UCSD-AML1 (cell line): ENCODE results near the gene BEGAIN.

ENCODE experiments used
- DNase-seq: peaks from one replicate; lab custom pipeline; 2025; ENCODE audit not compliant: unreplicated experiment; lab: John Stamatoyannopoulos, UW

Gene BEGAIN

DNA sequence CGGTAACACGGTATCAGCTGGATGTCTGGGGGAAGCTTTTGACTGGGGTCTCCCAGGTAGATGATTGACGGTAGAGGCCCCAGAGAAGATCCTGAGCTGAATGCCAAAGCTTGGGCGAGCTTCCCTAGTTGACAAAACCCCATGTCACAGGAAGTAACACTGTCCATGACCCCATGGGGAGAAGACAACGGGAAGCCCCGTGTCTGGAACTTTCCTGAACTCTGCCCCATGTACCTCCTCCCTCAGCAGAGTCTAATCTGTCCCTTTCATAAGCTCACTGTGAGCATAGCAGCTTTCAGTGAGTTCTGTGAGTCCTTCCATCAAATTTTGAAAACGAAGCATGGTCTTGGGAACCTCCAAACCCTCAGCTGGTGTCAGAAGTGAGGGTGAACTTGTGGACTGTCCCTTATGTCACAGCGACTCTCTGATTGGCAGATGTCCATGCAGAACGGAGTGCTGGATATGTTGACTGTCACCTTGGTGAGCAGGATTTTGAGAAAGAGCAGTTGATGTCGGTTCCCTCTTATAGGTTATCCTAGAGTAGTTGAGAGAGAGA lies 29.7 kb upstream of the BEGAIN start:
- no peak for DNase-seq

DNA sequence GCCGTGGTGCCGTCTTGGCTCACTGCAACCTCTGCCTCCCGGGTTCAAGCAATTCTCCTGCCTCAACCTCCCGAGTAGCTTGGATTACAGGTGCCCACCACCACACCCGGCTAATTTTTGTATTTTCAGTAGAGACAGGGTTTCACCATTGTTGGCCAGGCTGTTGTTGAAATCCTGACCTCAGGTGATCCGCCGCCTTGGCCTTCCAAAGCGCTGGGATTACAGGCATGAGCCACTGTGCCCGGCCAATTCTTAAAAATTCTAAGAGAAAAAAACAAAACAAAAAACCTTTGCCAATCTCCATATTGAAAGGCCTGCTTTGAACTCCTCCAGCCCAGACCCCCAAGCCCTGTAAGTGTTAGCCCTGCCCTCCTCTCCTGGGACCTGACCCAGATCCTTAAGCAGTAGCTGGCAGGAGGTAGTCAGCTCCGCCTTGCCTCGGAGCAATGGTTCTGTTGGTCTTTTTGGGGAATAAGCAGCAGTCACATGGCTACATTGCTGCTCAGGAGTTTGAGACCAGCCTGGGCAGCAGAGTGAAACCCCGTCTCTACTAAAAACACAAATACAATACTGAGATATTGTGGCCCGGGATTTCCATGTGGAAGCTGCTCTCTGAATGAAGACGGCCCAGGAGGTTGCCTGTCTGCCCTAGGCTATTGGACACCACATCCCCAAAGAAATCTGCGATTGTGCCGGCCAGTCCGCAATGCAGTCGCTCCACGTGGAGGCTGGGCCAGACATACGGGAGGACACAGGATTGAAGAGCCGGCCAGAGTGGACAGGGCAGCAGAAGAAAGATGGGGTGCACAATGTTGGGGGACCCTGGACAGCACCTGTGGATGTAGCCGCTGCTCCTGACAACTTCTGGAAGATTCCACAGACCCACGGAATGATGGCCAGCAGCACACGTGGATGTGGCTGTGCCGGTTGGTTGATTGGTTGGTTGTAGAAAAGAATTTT lies 28.8 kb upstream of the BEGAIN start:
- no peak for DNase-seq

DNA sequence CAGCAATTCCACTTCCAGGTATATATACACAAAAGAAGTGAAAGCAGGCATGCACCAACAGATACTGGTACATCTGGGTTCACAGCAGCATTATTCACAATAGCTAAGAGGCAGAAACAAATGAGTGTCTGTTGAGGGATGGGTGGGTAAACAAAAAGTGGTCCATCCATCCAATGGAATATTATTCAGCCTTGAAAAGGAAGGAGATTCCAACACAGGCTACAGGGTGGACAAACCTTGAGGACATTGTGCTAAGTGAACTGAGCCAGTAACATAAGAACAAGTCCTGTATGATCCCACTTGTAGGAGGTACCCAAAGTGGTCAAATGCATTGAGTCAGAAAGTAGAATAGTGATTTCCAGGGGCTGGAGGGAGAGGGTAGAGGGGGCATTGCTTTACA lies 27.6 kb upstream of the BEGAIN start:
- no peak for DNase-seq

DNA sequence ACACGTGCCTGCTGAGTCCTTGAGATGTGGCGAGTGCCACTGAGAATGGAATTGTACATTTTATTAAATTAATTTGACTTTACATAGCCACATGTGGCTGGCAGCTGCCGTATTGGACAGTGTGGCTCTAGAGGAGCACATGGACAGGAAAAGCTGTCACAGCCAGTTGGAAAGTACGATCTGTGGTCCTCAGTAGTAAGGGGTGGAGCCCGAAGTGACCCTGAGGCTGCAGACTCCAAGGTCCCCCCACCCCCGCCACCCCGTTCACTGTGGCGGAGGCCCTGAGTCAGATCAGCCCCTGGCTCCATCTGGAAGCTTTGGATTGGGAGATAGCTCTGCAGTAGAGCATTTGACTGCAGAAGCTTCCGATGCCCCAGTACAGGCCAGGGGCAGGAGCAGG lies 25.8 kb upstream of the BEGAIN start:
- DNase-seq, result no peak

DNA sequence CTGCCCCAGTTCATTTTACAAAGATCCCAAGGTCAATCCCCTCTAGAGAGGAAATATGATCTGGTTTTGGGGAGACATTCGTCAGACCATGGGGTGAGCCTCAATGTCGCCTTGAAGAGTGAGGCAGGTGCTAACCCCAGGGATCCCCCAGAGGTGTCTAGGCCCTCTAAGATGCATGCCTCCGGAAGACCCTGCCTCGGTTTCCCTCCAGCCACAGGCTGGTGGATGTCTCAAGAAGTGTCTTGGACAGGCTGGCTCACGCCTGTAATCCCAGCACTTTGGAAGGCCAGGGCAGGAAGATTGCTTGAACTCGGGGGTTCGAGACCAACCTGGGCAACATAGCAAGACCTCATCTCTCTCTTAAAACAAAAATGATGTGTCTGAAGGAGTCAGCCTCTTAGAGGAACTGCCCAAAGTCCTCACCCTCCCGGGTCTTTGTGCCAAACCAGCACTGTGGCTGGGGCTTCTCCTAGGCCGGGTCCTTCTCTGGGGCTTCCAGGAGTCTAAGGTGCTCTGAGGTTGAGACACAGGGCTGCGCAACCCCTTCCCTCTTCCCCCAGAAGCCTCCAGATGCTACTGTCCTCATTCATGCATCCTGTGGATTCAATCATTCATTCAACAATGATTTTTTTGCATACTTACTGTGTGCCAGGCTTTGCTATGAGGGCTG lies 24.7 kb upstream of the BEGAIN start:
- no peak for DNase-seq

DNA sequence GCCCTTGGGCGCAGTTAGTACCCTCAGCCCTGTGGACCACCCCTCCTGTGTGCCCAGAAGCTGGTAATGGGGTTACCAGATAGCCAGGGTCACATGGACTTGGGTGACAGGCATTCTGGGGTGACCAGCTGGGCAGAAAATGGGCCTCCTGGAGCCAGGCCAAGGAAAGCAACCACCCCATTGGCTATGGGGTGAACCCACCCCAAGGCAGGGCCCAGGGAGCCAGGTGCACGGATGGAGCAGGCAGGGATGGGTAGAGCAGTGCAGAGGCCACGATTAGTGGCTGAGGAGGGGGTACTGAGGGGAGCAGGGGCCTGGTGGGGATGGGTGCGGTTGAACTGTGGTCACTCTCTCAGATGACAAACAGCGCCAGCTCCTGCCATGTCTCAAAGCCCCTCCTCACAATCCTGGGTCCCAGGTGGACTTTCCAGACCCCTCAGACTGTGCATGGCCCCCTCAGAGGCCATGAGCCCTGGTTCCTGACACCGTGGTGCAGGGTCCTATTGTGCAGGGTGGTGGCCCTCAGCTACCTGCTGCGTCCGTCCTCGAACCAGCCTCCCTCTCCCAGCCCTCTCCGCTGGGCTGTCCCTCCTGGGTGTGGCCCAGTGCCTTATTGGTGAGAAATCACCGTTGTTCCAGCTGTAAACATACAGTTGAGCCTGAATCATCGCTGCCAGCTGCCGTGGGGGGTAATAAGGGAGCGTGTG lies 23.4 kb upstream of the BEGAIN start:
- no peak for DNase-seq

DNA sequence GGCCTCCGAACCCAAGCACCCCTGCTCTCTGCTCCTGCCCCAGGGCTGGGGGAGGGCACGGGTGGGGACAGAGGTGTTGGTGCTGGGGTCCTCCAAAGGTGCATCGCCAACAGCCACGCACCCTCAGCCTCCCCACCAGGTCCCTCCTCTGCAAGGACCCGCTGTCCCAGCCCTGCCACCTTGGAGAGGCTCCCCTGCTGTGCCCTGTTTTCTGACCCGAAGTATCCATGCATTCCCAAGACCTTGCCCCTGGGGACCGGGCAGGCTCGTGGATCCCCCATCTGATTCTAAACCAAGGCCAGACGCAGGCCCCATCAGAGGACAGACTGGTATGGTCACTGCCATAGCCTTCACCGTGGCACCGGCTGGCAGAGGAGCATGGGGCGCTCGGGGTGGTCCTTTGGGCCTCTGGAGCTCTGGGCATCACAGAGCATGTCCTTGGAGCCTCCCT lies 22.7 kb upstream of the BEGAIN start:
- DNase-seq, result no peak

DNA sequence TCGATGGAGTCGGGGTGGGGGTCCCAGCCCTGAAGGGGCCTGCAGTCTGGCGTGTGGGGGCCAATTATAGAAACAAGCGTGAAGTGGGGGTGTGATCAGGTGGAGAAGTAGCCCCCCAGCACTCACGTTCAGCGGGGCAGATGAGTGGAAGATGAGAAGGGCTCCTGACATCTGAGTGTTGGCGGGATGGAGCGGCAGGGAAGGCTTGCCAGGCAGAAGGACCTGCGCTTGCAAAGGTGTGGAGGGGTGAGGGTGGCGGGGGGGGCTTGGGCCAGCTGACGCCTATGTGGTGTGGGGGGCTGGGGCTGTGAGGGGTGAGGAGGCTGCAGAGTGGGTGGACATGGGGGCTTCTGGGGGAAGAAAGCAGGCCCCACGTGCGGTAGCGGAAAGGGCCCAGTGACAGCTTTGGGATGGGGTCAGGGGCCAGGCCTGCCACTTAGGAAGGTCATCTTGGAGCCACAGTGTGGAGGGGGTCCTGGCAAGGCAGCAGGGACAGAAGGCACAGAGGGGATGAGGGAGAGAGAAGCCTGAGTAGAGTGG lies 22.2 kb upstream of the BEGAIN start:
- no peak for DNase-seq

DNA sequence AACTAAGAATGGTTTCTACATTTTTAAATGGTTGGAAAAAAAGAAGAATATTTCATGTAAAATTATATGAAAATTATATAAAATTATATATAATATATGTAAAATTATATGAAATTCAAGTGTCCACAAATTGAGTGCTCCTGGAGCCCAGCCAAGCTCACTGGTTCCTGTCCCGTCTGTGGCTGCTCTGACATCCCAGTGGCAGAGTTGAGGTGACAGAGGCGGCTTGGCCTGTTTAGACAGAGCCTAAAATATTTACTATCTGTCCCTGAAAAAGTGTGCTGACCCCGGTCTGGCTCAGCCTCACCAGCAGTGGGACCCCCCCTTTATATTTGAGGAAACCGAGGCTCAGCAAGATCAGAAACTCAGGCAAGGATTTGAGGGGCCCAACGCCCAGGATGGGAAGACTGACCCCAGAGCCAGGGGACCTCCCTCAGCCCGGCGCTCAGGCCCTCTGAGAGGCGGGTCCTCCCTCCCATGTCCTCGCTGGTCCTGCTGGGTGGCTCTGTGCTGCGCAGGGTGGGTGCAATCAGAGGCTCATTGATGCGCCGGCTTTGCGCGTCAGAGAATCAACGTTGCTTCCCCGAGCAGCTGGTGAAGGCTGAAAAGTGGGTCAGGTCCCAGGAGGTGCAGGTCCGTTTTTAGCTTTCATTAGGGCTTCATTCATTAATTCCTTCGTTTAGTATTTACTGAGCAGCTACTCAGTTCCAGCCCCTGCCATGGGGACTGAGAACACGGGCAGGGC lies 21.5 kb upstream of the BEGAIN start:
- DNase-seq, result no peak

DNA sequence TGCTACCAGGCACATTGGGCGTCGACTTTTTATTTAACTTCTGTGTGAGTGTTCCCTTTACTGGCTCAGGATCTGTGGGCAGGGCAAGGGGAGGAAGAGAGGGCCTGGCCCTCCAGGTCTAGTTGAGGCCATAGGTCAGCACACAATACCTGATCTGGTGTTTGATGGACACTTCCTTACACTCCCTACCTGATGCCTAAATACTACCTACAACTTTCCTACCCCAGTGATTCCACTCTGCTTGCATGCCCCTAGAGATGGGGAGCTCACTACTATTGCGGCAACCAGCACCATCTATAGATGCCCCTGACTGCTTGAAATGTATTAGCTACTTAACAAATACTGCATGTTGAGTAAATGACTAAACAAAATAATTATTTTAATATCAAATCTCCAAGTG lies 20.8 kb upstream of the BEGAIN start:
- no peak for DNase-seq

DNA sequence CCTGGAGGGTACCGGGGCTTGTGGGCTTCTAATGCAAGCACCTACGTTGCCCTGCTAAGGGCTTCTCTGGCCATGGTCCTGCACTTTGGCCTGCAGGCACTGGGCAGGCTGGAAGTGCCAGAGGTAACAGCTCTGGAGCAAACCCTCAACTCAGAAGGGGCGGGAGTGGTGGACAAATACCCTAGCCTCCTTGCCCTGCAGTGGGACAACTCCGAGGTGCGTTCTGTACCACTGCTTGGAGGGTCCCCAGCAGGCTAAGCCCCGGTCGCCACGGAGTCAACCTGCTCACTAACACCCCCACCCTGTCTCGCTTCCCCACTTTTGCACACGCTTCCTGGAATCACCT lies 20.4 kb upstream of the BEGAIN start:
- no peak for DNase-seq

DNA sequence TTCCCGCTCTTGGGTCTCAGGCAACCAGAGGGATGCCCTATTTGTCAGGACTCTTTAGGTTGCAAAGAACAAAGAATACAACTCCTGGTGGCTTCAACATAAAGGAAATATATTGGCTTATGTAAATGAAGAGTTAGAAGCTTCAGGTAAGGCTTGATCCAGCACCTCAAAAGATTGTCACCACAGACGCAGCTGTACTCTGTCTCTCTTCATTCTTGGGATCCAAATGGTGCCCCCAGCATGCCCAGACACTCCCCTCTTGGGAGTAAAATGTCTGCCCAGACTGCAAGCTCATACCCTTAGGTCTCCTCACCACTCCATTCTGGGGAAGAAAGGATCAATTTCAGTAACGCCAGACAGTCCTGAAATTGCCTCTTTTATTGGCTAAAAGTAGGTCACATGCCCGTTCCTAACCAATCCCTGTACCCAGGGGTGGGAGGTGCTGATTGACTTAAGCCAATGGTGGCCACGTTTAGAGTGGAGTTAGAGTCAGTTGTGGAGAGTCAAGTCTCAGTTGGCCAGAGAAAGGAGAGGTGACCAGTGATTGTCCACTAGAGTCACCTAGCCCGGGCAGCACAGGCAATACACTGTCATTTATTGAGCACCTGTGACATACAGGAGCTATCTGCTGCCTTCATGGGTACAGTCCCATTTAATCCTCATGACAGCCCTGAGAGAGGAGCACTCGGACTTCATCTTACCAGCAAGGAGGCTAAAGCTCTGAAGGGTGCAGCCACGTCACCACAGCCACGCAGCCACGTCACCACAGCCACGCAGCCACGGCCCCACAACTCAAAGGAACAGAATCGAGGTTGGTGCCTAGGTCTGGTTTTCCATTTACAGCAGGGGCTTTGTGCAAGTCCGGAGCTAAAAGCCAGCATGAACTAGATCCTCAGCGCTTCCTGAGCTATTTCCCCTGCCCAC lies 19.7 kb upstream of the BEGAIN start:
- no peak for DNase-seq

DNA sequence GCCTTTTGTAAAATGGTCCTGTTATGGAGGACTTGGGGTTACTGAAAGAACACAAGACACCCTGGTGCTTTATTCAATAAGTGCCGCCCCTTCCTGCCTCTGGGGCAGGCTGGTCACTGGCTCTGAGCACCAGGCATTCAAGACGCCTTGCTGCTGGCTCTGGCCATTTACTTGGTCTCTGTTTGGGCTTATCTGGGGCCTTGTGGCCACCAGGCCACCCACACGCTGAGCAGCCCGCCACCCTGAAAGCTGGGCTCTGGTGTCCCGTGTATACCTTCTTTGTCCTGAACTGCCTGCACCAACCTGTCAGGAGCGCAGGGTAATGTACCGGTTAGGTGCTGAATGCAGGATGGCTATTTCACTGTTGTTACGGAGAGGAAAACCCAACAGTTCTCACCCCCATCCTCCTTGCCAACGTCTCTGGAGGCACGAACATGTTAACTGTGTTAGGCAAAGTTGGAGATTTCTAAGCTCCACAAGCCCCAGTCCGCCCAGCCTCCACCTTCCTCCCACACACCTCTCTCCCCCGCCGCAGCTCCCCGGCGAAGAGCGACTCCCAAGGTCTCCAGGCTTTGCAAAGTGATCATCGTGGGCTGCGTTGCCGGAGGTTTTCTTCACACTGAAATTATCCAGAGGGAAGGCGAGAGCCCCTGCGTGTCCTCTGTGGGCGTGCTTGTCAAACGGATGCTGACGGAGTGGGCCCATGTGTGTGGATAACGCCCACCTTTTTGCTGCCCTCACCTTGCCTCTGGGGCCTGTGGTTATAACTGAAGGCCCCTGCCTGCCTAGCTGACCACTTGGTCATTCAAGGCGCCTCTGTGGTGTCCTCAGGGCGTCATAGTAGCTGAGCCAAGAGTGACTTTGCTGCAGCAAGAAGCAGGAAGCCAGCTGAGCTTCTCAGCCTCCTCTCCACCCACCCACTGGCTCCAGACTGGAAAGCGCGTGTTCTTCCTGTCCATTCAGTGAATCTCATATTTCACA lies 18.8 kb upstream of the BEGAIN start:
- no peak for DNase-seq

DNA sequence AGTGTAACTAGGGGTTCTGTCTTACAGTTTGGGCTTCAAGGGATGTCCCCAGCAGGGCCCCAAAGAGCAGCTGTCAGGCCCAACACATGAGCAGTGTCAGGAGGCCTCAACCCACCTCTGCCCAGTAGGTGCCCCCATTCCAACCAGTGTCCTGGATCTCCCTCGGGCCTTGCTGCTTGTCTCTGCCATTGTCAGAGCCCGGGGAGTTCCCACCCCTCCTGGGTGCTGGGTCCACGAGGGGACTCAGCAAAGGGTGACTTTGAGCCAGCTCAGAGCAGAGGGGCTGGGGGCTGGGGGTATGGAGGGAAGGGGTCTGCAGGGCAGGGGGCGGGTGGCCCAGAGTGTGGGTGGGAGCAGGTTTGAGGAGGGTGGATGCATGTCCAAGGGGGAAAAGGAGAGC lies 18.0 kb upstream of the BEGAIN start:
- no peak for DNase-seq

DNA sequence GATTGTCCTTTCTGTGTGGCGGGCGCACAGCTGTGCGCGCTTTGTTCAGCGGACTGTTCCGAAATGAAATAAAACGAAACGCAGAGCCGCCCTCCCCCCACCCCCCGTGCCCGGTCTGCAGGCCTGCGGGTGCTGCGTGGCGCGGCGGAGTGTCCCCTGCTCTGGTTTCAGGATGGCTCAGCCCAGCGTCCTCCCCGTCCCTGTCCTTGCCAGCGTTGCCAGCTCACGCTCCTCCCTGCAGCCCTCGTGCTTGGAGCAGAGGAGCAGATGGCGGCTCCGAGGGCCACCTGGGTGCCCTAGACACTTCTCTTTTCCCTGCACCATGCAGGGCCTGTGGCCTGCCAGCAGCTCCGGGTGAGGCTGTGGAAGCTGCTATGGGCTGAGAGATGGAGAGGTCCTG lies 17.5 kb upstream of the BEGAIN start:
- no peak for DNase-seq

DNA sequence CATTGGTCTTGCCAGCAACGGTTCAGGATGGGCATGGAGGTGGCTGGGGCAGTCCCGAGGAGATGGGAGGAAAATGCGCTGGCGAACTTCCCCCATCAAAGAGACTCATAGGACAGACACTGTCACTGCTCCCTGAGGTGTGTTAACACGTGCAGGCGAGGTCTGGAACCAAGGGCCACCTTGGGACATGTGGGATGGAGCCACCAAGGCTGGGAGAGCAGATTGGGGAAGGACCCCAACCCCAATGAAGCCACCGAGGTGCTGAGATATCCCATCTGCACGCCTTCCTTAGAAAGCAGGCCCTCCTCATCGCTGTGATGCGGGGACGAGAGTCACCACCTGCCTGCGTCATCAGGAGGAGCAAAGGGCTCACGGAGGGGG lies 16.9 kb upstream of the BEGAIN start:
- no peak for DNase-seq

DNA sequence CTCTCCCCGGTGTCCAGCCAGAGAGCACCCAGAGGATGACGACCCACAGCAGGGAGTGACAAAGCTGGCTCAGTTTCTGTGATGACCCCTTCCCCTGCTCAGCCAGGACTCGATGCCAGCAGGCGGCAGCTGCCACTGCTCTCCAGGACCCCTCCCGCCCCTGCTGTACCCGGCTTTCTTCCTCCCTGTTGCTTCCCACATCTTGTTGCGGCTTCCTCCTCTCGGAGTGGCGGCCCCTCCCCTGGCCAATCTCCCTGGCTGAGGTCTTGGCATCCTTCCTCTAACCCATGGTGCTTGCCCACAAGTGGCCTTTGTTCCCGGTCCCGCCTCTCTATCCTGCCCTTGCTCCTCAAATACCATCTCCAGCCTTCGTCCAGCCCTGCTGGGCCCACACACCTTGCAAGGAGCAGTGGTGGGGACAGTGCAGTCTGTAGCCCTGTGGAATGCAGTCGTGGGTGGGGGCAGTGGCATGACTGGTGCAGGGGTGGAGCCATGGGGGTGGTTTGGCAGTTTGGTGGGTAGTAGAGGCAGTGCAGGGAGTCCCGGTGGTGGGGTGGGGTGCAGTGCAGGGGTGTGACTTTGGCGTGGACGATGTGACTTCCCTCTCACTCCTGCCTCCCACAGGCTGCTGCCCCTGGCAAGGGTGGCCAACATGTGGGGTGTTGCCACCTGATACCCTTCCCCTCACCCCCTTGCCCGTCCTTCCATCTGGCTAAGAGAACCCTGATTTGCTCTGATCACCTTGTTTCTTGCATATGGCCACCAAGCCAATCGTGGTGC lies 16.3 kb upstream of the BEGAIN start:
- peak; percentile 74 for DNase-seq
